Measurements from ENCODE around the gene LRBA.

LRBA gene

GRCh38 chr4:150817804-150818528 lies 197.1 kb downstream of the LRBA start:
- no peak for DNase-seq (ENCODE audit: low read depth in 3 of 3, low spot score in 1 of 3)

DNA sequence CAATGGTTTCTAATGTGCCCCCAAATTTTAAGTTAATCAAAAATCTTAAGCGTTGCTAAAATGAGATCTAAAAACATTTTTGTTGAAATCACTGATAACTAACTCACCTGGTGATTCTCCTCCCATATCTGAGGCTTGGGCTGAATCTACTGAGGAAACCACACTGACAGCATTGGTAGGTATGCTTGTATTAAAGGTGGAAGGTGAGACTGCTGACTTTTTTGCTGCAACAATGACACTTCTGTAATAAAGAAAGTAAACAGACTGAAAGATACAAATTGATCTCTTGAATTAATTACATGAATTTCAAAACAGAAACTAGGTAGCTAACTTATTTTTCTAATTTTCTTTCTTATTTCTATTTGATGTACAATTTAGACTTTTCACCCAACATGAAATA lies 198.1 kb downstream of the LRBA start:
- no peak for DNase-seq (ENCODE audit: low read depth in 3 of 3, low spot score in 1 of 3)

GRCh38 chr4:150816491-150816890 lies 198.6 kb downstream of the LRBA start:
- DNase-seq (ENCODE audit: low read depth in 3 of 3, low spot score in 1 of 3) = no peak

DNA sequence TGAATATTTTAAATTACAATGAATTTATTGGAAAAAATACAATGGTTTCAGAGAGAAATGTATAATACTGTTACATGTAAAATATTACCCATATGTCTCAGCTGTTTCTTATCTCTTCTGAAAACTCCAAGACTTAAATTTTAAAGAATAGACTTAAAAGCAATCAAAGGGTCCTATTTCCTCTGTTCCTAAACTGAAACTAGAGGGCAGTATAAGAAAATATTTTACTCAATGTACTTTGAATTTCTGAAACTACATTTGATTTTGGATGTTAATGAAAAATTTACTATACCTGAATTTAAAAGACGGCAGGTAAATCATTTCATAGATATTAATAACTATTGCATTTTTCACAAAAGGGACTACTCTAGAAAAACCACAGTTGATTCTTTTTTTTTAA lies 200.2 kb downstream of the LRBA start:
- no peak for DNase-seq (ENCODE audit: low read depth in 3 of 3, low spot score in 1 of 3)

- no peak for DNase-seq (ENCODE audit: low read depth in 3 of 3, low spot score in 1 of 3)
Measured at GRCh38 chr4:150805183-150806025, 209.7 kb downstream of the LRBA start.

DNA sequence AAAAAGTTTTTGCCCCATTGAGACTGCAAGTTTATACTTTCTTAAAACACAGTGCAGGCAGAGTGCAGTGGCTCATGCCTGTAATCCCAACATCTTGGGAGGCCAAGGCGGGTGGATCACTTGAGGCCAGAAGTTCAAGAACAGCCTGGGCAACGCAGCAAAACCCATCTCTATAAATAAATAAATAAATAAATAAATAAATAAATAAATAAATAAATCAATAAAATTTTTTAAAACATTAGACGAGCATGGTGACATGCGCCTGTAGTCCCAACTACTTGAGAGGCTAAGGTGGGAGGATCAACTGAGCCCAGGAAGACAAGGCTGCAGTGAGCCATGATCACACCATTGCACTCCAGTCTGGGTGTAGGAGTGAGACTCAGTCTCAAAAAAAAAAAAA lies 213.3 kb downstream of the LRBA start:
- no peak for DNase-seq (ENCODE audit: low read depth in 3 of 3, low spot score in 1 of 3)

- DNase-seq (ENCODE audit: low read depth in 3 of 3, low spot score in 1 of 3) = no peak
Measured at GRCh38 chr4:150799207-150799606, 215.9 kb downstream of the LRBA start.

DNA sequence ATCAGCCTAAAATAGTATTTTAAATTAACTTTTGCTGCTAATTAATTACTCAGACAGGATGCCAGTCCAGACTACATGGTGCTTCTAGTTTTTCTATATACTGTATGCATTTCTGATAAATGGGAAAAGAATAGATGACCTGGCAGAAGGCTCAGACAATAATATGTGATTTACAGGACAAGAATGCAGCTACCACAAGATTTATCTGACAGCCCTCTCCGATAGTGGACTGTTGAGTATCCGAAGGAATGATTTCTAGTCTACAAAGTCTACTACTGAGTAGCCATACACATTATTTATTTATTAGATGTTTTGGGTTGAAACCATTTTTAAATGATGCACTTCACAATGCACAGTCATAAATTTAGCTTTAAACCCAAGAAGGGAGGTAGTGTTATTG lies 220.4 kb downstream of the LRBA start:
- DNase-seq (ENCODE audit: low read depth in 3 of 3, low spot score in 1 of 3) = no peak

GRCh38 chr4:150789864-150790263 lies 225.2 kb downstream of the LRBA start:
- DNase-seq (ENCODE audit: low read depth in 3 of 3, low spot score in 1 of 3) = no peak

GRCh38 chr4:150784939-150785338 lies 230.1 kb downstream of the LRBA start:
- DNase-seq (ENCODE audit: low read depth in 3 of 3, low spot score in 1 of 3) = no peak

GRCh38 chr4:150784305-150784704 lies 230.8 kb downstream of the LRBA start:
- DNase-seq (ENCODE audit: low read depth in 3 of 3, low spot score in 1 of 3) = no peak

DNA sequence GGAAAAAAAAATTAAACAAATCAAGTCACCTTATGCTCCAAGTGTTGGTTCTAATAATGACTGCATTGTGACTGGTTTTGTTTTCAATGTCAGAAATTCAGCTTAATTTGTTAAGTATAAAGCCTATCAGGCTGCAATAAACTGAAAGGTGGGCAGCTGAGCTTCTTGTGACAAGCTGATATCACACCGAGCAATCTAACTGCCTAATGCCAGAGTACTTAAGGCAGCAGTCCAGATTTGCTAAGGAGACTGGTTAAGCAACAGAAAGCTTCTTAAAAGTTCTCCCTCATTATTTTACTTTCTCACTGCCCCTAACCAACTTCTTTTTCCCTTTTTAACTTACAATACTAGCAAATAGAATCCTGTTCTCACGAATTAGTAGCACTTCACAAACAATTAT lies 232.2 kb downstream of the LRBA start:
- no peak for DNase-seq (ENCODE audit: low read depth in 3 of 3, low spot score in 1 of 3)

DNA sequence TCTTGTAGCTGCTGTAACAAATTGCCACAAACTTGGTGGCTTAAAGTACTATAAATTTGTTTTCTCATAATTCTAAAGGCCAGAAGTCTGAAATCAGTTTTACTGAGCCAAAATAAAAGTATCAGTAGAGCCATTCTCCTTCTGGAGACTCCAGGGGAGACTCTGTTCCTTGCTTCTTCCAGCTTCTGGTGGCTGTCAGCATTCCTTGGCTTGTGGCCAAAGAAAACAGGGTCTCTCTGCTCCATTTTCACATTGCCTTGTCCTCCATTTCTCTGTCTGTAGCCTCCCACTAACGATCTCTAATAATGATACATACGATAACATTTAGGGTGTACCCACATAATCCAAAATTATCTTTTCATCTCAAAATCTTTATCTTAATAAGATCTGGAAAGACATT lies 232.8 kb downstream of the LRBA start:
- DNase-seq (ENCODE audit: low read depth in 3 of 3, low spot score in 1 of 3) = no peak

DNA sequence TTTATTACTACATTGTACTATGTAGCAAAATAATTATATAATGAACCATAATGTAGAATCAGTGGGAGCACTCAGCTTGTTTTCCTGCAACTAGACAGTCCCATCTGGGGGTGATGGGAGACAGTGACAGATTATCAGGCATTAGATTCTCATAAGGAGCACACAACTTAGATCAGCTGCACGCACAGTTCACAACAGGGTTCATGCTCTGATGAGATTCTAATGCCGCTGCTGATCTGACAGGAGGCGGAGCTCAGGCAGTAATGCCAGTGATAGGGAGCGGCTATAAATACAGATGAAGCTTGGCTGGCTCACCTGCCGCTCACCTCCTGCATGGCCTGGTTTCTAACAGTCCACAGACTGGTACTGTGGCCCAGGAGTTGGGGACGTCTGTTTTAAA lies 233.9 kb downstream of the LRBA start:
- DNase-seq (ENCODE audit: low read depth in 3 of 3, low spot score in 1 of 3) = no peak

DNA sequence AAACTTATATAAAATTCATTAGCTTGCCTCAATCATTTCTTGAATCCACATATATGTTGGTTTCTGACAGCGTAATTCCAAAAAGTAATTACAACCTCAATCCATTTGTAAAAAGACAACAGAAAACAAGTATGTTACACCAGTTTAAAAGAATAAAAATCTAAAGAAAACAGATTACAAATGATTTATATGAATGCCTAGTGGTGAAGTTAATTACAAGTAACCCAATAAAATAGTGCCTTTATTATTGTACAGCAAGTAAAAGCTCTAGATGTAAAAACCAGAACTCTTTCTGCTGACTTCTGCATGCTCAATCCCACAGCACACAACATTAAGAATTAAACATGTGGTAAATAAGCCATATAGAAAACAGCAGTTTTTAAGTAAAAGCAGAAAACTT lies 235.4 kb downstream of the LRBA start:
- DNase-seq (ENCODE audit: low read depth in 3 of 3, low spot score in 1 of 3) = no peak

DNA sequence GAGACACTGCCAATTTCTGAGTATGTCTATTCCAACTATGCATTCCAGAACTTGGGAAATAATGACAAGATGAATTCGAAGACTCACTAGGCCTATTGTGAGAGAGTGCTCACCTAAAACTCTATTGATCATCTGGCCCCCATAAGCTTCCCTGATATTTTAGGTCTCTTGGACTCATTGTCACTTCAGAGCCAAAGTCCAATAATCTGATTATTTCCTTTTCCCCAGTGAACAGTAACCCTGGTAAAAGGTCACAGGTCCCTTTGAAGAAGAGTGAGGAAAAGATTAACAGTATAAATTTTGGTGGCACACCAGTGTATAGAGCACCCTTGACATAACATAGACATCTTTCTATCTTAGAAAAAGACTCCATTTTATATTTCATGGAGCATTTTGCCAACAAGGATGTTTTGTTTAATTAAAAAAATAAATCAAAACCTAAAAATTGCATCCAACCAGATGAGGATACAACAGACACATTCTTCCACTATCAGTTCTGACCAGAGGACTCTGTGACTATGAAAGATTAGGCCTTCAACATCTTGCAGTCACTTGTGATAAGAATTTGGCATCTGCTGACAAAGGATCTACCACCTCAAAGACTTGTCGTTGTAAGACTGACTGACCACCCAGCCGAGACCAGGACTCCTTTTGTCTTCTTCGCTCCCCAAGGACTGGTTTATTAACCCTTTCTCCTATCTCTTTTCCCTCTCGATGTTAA lies 241.2 kb downstream of the LRBA start:
- DNase-seq (ENCODE audit: low read depth in 3 of 3, low spot score in 1 of 3) = no peak

DNA sequence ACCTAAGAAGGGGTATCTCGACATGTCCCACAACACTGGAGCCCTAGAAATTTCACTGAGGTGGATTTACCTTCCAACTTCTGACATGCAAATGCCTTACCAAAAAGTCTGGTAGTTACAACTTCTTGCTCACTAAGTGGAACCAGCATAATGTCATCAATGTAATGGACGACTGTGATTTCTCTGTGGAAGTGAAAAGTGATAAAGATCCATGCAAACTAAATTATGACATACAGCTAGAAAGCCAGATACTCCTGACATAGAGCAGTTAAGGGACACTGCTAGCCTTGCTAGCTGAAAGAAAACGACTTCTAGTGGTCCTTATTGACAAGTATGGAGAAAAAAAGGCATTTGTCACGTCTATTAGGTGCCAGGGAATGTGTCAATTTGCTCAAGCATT lies 242.1 kb downstream of the LRBA start:
- DNase-seq (ENCODE audit: low read depth in 3 of 3, low spot score in 1 of 3) = no peak

DNA sequence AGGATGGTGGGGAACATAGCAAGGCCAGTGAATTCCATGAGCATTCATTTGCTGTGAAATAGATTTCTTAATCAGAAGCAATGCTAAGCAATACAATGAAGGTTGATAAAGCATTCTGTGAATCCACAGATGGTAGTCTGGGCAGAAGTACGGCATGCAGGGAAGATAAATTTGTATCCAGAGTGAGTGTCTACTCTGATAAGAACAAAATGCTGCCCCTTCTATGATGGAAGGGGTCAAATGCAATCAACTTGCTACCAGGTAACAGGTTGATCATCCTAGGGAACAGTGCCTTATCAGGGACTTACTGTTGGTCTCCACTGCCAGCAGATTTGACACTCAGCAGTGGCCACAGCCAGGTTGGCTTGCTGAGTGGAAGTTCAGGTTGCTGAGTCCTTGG lies 243.7 kb downstream of the LRBA start:
- DNase-seq (ENCODE audit: low read depth in 3 of 3, low spot score in 1 of 3) = no peak

- no peak for DNase-seq (ENCODE audit: low read depth in 3 of 3, low spot score in 1 of 3)
Measured at GRCh38 chr4:150769845-150770244, 245.2 kb downstream of the LRBA start.

GRCh38 chr4:150769248-150769647 lies 245.8 kb downstream of the LRBA start:
- DNase-seq (ENCODE audit: low read depth in 3 of 3, low spot score in 1 of 3) = no peak

DNA sequence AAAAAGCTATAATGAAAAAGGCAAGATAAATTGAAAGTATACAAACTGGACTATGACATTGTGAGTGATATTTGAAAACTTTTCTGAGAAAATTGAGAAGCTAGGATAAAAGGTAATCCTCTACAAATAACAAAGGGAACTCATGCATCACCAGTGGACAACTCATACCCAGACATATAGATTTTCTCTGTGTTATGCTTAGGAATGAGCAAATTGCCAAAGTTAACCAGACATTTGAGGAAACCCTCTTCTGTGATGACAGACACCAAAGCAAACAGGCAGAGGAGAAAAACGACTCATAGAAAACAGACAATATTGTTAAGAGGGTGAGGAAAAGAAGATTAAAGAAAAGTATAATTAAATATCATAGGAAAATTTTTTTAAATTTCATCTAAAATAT lies 246.6 kb downstream of the LRBA start:
- no peak for DNase-seq (ENCODE audit: low read depth in 3 of 3, low spot score in 1 of 3)

- DNase-seq (ENCODE audit: low read depth in 3 of 3, low spot score in 1 of 3) = no peak
Measured at GRCh38 chr4:150765216-150765615, 249.9 kb downstream of the LRBA start.
